Measurements from ENCODE around the gene ZFP91. TPM values are rescaled to one million over a fixed set of nuclear protein-coding genes. Genes with fewer than 3 reads are reported as not detected.

ZFP91 gene
- total RNA-seq, 1 donor from 2014 or later: 52.0 TPM

GRCh38 chr11:58628446-58628845 lies 49.6 kb downstream of the ZFP91 start:
- Mint-ChIP-seq H3K36me3 (peaks cover 14% of the 10 kb centered on the region), H3K4me1 (peaks cover 2% of the 10 kb centered on the region), H3K27ac (no peak overlapping the region), H3K9me3 (no peaks in the 10 kb centered on the region), H3K27me3 (ENCODE audit: insufficient read depth, low read depth) (no peaks in the 10 kb centered on the region), H3K4me3 (no peak overlapping the region)
- Histone ChIP-seq H4K20me1 (ENCODE audit: low read depth) (no peaks in the 10 kb centered on the region), H3K9me3 (ENCODE audit: low read depth) (no peaks in the 10 kb centered on the region), H3K4me3 (no peak overlapping the region), H3K36me3 (peaks cover 6% of the 10 kb centered on the region), H3F3A (ENCODE audit: low read depth) (peaks cover 17% of the 10 kb centered on the region), H3K27me3 (no peaks in the 10 kb centered on the region), H3K79me2 (ENCODE audit: low read depth) (no peaks in the 10 kb centered on the region), H3K9ac (no peak overlapping the region), H3K4me2 (no peak overlapping the region), H3K4me1 (peaks cover 16% of the 10 kb centered on the region), H3K27ac (no peak overlapping the region), H2AFZ (replicated peaks) (no peak overlapping the region)
- DNase-seq (ENCODE audit: low spot score): peak; percentile 28
- no peak for TF ChIP-seq EZH2phosphoT487 (IDR thresholded peaks at IDR 0.05)
- TF ChIP-seq CTCF (IDR thresholded peaks at IDR 0.05): no peak
- TF ChIP-seq EZH2 (IDR thresholded peaks at IDR 0.05): no peak

- Histone ChIP-seq H3K4me1 (peaks cover 20% of the 10 kb centered on the region), H3F3A (ENCODE audit: low read depth) (peaks cover 21% of the 10 kb centered on the region), H3K9ac (no peak overlapping the region), H3K36me3 (peaks cover under 1% of the 10 kb centered on the region), H3K27me3 (no peaks in the 10 kb centered on the region), H3K4me2 (no peak overlapping the region), H3K79me2 (ENCODE audit: low read depth) (no peaks in the 10 kb centered on the region), H3K4me3 (no peak overlapping the region), H3K9me3 (ENCODE audit: low read depth) (no peaks in the 10 kb centered on the region), H2AFZ (replicated peaks) (no peak overlapping the region), H4K20me1 (ENCODE audit: low read depth) (no peaks in the 10 kb centered on the region), H3K27ac (no peak overlapping the region)
- no peak overlapping the region for H3K4me3 Mint-ChIP-seq
- H3K27ac Mint-ChIP-seq: no peak overlapping the region
- H3K27me3 Mint-ChIP-seq (ENCODE audit: insufficient read depth, low read depth): no peaks in the 10 kb centered on the region
- peaks cover 5% of the 10 kb centered on the region for H3K36me3 Mint-ChIP-seq
- peaks cover 2% of the 10 kb centered on the region for H3K4me1 Mint-ChIP-seq
- TF ChIP-seq EZH2phosphoT487 (IDR thresholded peaks at IDR 0.05) (no peak), CTCF (IDR thresholded peaks at IDR 0.05) (peak; percentile 62), EZH2 (IDR thresholded peaks at IDR 0.05) (no peak)
- peak; percentile 48 for DNase-seq (ENCODE audit: low spot score)
- H3K9me3 Mint-ChIP-seq: no peaks in the 10 kb centered on the region
These were observed 51.0 kb downstream of the ZFP91 start for GRCh38 chr11:58629857-58630256.

GRCh38 chr11:58631378-58631777 lies 52.5 kb downstream of the ZFP91 start:
- no peak for DNase-seq (ENCODE audit: low spot score)
- no peak overlapping the region for H3K27ac Mint-ChIP-seq
- H3K4me2 ChIP-seq: no peak overlapping the region
- no peaks in the 10 kb centered on the region for H3K9me3 ChIP-seq (ENCODE audit: low read depth)
- no peak overlapping the region for H3K4me3 ChIP-seq
- H4K20me1 ChIP-seq (ENCODE audit: low read depth): no peaks in the 10 kb centered on the region
- no peaks in the 10 kb centered on the region for H3K9me3 Mint-ChIP-seq
- no peaks in the 10 kb centered on the region for H3K27me3 Mint-ChIP-seq (ENCODE audit: insufficient read depth, low read depth)
- no peak overlapping the region for H3K9ac ChIP-seq
- H3K4me3 Mint-ChIP-seq: no peak overlapping the region
- H3K4me1 ChIP-seq: peaks cover 20% of the 10 kb centered on the region
- H3K4me1 Mint-ChIP-seq: peaks cover 2% of the 10 kb centered on the region
- H3K36me3 Mint-ChIP-seq: peaks cover 2% of the 10 kb centered on the region
- TF ChIP-seq CTCF (IDR thresholded peaks at IDR 0.05) (no peak), EZH2phosphoT487 (IDR thresholded peaks at IDR 0.05) (no peak), EZH2 (IDR thresholded peaks at IDR 0.05) (no peak)
- H3F3A ChIP-seq (ENCODE audit: low read depth): peaks cover 21% of the 10 kb centered on the region
- no peak overlapping the region for H2AFZ ChIP-seq (replicated peaks)
- no peaks in the 10 kb centered on the region for H3K27me3 ChIP-seq
- no peak overlapping the region for H3K27ac ChIP-seq
- H3K36me3 ChIP-seq: no peaks in the 10 kb centered on the region
- H3K79me2 ChIP-seq (ENCODE audit: low read depth): no peaks in the 10 kb centered on the region
